GM21447 (cell line): ENCODE data around the gene SMIM28.

ENCODE experiments used
- ATAC-seq: cut with Tn5 transposase; IDR thresholded peaks from one replicate; pipeline ENCODE4 v1.9.1; 2021; ENCODE audit not compliant: unreplicated experiment

Gene SMIM28

DNA sequence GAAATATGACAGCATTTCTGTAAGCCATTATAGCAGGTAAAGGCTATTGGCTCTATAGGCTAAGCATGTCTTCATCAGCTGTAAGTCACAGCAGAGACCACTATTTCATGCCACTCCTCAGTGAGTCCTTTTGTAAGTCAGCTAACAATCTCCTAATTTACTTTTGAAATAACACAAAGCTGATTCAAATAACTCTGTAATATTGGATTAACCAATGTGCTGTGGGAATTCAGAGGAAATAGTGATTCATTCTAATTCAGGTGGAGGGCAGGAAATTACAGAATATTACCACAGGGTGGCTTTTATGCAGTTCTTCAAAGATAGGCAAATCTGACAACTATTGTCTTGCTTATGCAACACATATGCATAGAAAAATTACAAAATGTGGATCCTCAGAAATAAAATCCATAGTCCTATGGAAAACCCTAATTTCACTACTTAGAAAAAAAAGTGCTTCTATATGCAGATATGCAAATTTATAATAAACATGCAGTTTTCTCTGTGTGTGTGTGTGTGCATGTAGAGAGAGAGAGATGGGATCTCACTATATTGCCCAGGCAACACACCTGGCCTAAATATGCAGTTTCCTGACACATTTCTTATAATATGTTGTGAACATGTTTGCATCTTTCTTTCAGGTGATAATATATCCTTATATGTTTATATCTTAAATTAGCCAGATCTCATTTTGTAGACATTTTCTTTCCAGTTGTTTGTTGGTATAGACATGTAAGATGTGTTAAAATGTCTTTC is 4.8 kb upstream of the SMIM28 start:
- ATAC-seq = no peak

DNA sequence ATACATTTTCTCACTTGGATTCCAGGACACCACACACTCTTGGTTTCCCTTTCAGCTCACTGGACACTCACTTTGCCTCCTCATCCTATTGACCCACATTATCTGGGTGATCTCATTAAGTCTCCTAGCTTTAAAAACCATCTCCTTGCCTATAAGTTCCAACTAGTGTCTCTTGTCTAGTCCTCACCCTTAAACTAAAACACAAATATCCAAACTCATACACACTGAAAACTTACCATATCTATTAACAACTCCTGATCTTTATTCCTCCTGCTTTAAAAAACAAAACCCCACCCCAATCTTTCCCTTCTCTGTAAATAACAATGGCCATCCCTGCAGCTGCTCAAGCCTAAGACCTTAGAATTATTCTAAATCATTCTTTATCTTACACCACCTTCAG is 3.5 kb upstream of the SMIM28 start:
- ATAC-seq = no peak

DNA sequence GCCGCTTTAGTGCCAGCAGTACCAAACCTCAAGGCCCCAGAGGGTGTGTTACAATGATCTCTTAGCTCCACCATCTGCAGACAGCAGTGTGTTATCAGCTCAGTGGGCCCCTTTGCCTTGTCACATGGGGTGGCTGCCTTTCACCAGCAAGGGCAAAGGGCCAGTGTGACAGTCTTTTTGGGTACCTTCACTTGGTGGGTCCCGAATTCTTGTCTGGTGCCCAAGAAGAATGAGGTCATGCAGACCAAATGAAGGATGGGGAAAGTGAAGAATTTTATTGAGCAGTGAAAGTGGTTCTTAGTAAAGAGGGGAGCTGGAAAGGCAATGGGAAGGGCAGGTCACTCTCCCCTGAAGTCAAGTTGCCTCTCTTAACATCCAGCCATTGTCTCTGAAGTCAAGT is 2.9 kb upstream of the SMIM28 start:
- no peak for ATAC-seq

DNA sequence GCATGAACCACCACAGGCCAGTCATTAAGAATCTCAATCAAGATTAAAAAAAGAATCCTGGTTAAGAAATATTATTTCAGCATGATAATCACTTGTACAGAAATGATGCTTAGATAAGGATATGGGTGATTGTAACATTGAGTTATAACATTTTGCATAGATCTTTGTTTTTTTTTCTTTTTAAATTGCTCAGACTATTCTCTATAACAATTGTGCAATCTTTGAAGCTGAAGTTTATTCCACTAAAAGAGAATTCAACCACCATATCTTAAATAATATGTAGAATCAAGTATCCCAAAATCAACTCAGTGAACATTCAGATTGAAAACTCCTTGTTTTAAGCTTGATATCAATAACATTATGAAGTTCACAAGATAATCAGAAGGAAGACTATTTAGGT is 663 bp upstream of the SMIM28 start:
- ATAC-seq = no peak

- no peak for ATAC-seq
Measured at GRCh38 chr6:138378463-138378862, 758 bp downstream of the SMIM28 start.

DNA sequence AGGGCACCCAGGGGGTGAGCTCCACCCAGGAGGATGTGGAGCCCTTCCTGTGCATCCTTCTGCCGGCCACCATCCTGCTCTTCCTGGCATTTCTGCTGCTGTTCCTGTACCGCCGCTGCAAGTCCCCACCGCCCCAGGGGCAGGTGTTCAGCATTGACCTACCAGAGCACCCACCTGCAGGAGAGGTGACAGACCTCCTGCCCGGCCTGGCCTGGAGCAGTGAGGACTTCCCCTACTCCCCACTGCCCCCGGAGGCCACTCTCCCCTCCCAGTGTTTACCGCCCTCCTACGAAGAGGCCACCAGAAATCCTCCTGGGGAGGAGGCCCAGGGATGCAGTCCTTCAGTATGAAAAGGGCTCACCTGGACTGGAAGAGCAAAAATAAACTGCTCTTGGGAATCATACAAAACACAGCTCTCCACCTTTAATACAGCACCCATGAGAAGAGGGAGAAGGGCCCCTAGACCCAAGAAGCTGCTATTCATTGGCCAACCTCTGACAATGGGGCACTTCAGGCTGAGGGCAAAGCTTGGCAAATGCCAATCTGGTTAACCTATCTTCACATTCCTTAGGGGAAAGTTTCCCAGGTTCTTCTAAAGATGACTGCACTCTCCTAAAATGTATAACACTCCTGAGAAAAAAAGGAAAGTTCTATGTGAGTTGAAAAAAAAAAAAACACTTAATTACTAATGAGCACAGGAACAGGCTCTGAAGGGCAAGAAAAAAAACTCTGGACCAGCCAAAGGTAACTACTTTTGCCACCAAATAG is 5.0 kb downstream of the SMIM28 start:
- ATAC-seq = no peak

- ATAC-seq = no peak
Measured at GRCh38 chr6:138383776-138384175, 6.1 kb downstream of the SMIM28 start.

DNA sequence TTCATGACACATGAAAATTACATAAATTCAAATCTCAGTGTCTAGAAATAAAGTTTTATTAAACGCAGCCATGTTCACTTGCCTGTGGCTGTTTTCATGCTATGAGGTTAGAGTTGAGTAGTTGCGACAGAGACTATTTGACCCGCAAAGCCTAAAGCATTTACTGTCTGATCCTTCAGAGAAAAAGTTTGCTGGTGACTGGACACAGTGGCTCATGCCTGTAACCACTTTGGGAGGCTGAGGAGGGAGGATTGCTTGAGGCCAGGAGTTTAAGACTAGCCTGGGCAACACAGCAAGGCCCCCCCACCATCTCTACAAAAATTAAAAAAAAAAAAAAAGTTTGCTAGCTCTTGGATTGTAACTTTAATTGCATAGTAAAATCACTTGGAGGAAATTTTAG is 9.2 kb downstream of the SMIM28 start:
- ATAC-seq = no peak

DNA sequence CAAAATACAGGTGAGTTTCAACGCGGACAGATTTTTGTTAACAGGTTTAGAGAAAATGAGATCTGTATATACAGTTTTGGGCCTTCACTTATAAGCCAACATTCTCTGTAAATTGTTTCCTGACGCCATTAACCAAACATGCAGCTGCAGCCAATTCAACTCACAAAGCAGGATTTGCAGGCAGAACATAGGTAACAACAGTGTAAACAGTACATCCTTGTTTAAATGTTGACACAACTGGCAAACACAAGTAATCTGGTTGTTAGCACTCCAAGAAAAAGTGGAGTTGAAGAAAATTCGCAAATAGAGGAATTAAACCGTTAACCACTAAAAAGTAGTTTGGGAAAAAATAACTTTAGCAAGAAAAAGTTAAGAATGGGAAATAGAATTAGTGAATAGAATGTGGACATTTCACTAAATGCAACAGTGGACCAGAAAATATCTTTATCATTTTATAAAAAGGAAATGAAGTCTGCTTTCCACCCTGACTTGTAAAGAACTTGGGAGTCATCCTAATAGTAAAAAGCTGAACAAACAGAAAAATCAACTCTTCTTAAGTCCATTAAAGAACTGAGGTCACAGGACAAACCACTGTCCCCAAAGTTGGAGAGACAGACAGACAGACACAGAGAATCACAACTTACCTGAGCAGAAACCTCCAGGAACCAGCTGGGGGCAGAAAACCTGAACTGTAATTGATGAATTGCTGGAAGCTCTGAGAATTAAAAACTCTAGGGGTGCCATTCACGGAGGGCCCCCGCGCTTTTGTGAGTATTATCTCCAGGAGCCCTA is 10.1 kb downstream of the SMIM28 start:
- ATAC-seq = no peak

- no peak for ATAC-seq
Measured at GRCh38 chr6:138389551-138389950, 11.8 kb downstream of the SMIM28 start.

GRCh38 chr6:138393871-138394783 is 16.4 kb downstream of the SMIM28 start:
- ATAC-seq = peak; percentile 57

DNA sequence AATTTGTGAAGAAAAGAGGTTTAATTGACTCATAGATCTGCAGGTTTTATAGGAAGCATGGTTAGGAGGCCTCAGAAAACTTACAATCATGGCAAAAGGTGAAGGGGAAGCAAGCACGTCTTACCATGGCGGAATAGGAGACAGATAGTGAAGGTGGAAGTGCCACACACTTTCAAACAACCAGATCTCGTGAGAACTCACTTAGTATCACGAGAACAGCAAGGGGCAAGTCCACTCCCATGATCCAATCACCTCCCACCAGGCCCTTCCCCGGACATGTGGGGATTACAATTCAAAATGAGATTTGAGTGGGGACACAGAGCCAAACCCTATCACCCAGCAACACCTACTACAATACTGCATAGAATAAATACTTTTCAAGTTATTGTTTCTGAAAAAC is 19.0 kb downstream of the SMIM28 start:
- no peak for ATAC-seq

DNA sequence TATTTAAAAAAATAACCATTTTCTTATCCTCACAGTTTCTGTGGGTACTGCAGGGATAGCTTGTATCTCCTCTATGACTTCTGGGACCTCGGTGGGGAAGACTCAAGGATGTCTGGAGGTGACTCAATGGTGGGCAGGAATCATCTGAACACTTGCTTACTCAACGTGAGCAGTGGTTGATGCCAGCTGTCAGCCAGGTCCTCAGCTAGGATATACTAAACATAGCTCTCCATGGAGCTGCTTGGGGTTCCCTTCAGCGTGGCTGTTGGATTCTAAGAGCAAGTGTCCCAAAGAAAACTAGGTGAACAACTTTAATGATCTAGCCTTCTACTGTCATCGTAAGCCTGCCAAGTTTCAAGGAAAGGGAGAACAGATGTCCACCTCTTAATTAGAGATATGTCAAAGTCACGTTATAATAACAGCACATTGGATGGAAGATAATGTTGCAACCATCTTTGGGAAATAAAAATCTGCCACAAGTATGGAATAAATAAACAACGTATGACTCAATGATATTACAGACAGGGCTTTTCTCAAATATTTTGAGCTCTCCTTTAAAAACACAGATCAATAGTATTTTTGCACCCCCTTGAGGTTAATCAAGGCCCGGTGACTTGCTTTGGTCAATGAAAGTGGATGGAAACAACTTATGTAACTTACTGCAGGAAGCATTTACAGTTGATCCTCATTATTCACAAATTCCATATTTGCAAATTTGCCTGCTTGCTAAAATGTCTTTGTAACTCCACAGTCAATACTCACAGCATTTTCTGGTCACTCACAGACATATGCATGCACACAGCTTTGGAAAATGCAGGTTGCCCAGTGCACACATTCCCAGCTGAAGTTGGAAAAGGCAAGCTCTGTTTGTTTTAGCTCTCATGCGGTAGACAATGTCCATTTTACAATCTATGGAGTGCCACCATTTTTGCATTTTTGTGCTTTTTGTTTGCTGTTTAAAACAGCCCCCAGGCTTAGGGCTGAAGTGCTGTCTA is 19.7 kb downstream of the SMIM28 start:
- ATAC-seq = no peak

DNA sequence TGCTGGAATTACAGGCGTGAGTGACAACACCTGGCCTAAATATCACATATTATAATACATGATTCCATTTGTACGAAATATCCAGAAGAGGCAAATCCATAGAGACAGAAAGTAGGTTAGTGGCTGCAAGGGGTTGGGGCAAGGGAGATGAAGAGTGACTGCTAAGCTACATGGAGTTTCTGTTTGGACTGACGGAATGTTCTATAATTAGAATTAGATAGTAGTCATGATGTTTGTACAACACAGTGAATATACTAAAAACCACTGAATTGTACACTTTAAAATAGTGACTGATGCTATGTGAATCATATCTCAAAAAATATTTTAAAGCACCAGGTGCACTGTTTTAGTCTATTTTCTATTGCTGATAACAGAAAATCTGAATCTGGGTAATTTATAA is 22.6 kb downstream of the SMIM28 start:
- ATAC-seq = no peak

DNA sequence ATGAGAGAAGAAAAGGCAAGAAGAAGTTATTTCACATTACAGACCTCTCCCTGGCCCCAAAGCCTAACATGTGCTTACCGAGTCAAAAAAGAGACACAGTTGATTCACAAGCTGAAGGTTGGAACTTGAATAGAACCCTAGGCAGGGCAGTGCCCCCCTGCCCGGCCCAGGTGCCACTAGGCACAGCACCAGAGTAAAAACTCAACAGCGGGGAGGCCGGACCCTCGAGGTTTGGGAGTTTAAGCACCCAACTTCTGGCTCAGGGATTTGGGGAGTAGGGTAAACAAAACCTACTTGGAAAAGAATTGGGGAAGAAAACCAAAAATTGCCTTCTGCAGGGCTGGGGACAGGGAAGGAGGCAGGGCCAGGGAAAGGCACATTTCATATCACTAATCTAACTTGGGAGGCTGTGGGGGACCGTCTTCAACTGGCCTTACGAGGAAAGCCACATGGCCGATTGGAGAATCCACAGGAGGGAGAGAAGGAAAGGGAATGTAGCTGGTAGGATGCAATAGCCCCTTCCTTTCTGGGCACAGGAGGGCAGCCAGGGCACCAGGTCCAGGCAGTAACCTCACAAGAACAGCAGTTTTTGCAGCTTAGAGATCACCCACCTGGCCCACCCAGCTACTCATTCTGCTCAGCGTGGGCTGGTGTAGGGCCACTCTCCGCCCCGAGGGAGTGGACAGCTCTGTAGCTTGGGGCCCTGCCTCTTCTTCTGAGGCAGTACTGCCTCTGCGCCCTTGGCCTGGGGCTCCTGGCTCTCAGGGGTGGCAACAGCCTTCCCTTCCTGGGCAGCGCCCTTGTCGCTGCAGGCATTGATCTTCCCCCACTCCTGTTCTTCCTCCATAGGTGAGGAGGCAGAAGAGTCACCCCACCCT is 24.5 kb downstream of the SMIM28 start:
- ATAC-seq = no peak

GRCh38 chr6:138402838-138403187 is 25.1 kb downstream of the SMIM28 start:
- ATAC-seq = no peak

DNA sequence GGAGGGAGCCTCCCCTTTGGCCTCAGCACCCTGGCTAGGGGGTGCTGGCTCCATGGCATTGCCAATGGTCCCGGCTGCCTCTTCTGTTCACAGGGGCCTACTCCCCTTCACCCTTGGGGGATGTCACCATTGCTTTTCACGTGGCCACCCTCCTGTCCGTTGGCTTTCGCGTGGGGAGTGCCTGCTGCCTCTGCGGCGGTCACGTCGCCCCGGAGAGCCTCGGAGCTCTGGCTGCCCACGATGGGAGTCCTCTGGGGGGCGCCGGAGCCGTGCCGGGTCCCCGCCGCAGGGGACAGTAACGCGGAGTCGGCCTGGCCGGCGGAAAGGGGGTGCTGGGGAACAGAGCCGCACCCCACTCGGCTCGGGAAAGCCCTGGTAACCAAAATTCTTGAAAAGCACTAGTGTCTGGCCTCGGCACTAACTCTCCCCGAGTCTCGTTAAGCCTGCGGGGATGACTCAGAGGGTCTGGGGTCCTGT is 25.7 kb downstream of the SMIM28 start:
- ATAC-seq = peak; percentile 21
